HUES48 (cell line): ENCODE results near the gene ABHD13.

Source experiments
- H3K27ac ChIP-seq: one replicate; pipeline ENCODE4 v1.7.0; 2013; ENCODE audit warnings: low read depth, low read length, inconsistent platforms
- H3K27me3 ChIP-seq: 2 replicates; pipeline ENCODE4 v1.6.1; 2013; ENCODE audit warnings: mild to moderate bottlenecking, low read length; ENCODE audit not compliant: control insufficient read depth, insufficient read depth
- H3K36me3 ChIP-seq: 2 replicates; pipeline ENCODE4 v1.6.1; 2013; ENCODE audit warnings: low read length; ENCODE audit not compliant: control insufficient read depth, insufficient read depth
- H3K4me1 ChIP-seq: 2 replicates; pipeline ENCODE4 v1.6.1; 2013; ENCODE audit warnings: mild to moderate bottlenecking, low read length; ENCODE audit not compliant: control insufficient read depth, insufficient read depth
- H3K4me3 ChIP-seq: 2 replicates; pipeline ENCODE4 v1.5.1; 2013; ENCODE audit warnings: mild to moderate bottlenecking, low read depth, low read length
- H3K9ac ChIP-seq: 2 replicates; pipeline ENCODE4 v1.6.1; 2013; ENCODE audit warnings: mild to moderate bottlenecking, low read depth, low read length, moderate library complexity
- H3K9me3 ChIP-seq: 2 replicates; pipeline ENCODE4 v1.6.1; 2013; ENCODE audit warnings: low read length; ENCODE audit not compliant: control insufficient read depth, insufficient read depth

ABHD13 gene

DNA sequence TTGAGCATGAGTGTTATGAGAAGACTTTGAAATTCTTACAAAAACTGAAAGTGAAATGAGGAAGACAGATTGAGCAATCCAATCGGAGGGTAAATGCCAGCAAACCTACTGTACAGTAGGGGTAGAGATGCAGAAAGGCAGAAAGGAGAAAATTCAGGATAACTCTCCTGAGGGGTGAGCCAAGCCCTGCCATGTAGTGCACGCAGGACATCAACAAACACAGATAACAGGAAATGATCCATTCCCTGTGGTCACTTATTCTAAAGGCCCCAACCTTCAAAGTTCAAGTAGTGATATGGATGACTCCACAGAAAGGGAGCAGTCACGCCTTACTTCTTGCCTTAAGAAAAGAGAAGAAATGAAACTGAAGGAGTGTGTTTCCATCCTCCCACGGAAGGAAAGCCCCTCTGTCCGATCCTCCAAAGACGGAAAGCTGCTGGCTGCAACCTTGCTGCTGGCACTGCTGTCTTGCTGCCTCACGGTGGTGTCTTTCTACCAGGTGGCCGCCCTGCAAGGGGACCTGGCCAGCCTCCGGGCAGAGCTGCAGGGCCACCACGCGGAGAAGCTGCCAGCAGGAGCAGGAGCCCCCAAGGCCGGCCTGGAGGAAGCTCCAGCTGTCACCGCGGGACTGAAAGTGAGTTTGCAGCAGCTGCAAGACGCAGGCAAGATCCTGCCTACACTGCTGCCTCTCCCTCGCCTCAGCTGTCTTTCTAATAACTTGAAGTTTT is 51.6 kb downstream of the ABHD13 start, which contains the start of gene TNFSF13B:
Gene TNFSF13B, plus strand, starts transcription at position 118 of the 728 bp plus-strand sequence. Its CDS starts 178 bp downstream, at position 296.
- Histone ChIP-seq H3K9me3 (no peaks in the 10 kb centered on the region), H3K9ac (no peak within 1 kb of the TSS), H3K27ac (no peak within 1 kb of the TSS), H3K27me3 (no peaks in the 10 kb centered on the region), H3K4me1 (no peaks in the 10 kb centered on the region), H3K36me3 (no peaks in the 10 kb centered on the region), H3K4me3 (no peak within 1 kb of the TSS)

DNA sequence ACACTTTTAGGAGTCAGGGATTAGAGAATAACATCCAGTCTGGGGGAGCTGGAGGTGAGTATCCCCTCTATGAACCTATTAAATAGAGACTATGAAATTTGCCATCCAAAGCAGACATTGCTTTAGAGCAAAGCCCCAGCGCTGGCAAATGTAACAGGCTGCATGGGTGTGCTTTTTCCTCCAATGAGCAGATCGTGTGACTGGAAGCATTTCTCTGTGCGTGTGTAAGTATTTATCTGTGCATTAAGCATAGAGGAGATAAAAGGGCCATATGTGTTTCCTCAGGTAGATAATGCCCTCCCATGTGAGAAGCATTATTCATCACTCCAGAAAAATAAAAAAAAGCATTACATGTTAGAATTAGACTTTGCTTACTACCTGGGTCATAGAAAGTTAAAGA is 52.2 kb downstream of the ABHD13 start:
- H3K9me3 ChIP-seq: no peaks in the 10 kb centered on the region
- H3K4me3 ChIP-seq: no peak overlapping the region
- H3K27ac ChIP-seq: no peak overlapping the region
- no peaks in the 10 kb centered on the region for H3K27me3 ChIP-seq
- no peaks in the 10 kb centered on the region for H3K36me3 ChIP-seq
- no peaks in the 10 kb centered on the region for H3K4me1 ChIP-seq
- no peak overlapping the region for H3K9ac ChIP-seq

DNA sequence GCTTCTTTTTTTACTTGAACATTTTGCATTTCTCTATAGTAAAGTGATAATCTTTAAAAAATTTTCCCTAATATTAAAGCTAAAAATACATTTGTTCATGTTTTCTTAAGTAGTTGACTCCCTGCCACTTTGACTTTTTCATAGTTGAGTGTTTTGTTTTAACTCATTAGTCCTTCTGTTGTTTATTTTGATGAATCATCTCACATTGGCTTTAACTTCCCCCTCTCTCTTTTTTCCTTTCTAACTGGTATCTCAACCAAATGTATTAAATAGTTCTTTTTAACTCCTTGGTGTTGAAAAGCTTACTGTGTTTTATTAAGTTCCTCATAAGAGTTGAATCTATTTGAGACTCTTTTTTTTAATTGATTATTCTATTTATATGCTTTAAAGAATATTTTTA is 54.1 kb downstream of the ABHD13 start:
- Histone ChIP-seq H3K9ac (no peak overlapping the region), H3K27me3 (no peaks in the 10 kb centered on the region), H3K4me1 (no peaks in the 10 kb centered on the region), H3K36me3 (no peaks in the 10 kb centered on the region), H3K27ac (no peak overlapping the region), H3K4me3 (no peak overlapping the region), H3K9me3 (no peaks in the 10 kb centered on the region)

DNA sequence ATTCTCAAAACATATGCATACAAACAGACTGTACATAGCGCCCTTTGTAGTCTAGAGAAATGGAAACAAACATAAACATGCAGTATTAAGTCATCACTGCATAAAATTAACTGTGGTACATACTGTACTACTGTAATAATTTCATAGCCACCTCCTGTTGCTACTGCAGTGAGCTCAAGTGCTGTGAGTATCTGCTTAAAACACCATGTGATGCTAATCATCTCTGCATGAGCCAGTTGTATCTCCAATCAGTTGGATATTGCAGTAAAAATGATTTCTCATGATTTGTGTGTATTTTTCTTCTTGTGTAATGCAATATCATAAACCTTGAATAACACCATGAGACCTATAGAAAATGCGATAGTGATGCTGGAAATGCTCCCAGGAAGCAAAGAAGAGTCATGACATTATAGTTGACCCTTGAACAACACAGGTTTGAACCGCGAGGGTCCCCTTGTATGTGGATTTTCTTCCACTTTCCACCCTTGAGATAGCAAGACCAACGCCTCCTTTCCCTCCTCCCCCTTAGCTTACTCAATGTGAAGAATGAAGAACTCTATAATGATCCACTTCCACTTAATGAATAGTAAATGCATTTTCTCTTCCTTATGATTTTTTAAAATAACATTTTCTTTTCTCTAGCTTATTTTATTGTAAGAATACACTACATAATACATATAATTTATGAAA is 55.4 kb downstream of the ABHD13 start:
- Histone ChIP-seq H3K27me3 (no peaks in the 10 kb centered on the region), H3K9ac (no peak overlapping the region), H3K27ac (no peak overlapping the region), H3K4me3 (no peak overlapping the region), H3K36me3 (no peaks in the 10 kb centered on the region), H3K4me1 (no peaks in the 10 kb centered on the region), H3K9me3 (no peaks in the 10 kb centered on the region)

DNA sequence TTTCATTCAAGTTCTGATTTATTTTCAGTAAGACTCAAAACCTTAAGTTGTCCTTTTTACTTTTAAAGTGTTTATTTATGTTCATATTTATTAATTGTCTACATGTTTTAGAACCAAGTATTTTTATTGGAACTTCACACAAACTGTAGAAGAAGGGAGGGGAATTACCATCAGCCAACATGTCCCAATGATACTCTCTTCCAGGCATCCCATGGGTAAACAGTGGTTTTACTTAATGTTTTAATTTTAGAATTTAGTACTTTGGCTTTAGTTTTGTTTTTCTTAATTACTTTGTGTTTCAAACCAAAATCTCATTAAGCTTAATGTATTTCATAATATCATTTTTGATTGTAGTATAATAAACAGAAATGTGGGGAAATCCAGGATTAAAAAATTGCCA is 56.5 kb downstream of the ABHD13 start:
- H3K27me3 ChIP-seq: no peaks in the 10 kb centered on the region
- H3K36me3 ChIP-seq: no peaks in the 10 kb centered on the region
- no peak overlapping the region for H3K9ac ChIP-seq
- no peaks in the 10 kb centered on the region for H3K9me3 ChIP-seq
- H3K4me1 ChIP-seq: no peaks in the 10 kb centered on the region
- H3K27ac ChIP-seq: no peak overlapping the region
- no peak overlapping the region for H3K4me3 ChIP-seq

DNA sequence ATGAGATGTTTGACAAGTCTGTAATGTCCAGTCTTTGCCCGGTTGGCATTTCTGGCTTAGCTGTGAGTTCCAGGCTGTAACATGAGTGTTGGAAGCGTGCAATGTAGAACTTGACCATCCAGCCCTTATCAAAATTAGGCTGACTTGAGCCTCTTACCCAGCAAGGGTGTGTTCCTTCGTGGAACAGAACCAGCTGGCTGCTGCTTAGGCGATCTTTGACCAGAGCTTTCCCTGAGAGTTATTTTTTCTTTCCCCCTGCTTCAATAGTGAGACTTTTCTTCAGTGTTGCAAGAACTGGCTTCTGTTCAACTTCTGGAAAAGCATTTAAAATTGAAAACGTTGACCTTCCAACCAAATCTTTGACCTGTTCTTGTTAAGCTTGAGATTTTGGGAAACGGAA is 57.9 kb downstream of the ABHD13 start:
- Histone ChIP-seq H3K27me3 (no peaks in the 10 kb centered on the region), H3K4me3 (no peak overlapping the region), H3K9me3 (no peaks in the 10 kb centered on the region)

DNA sequence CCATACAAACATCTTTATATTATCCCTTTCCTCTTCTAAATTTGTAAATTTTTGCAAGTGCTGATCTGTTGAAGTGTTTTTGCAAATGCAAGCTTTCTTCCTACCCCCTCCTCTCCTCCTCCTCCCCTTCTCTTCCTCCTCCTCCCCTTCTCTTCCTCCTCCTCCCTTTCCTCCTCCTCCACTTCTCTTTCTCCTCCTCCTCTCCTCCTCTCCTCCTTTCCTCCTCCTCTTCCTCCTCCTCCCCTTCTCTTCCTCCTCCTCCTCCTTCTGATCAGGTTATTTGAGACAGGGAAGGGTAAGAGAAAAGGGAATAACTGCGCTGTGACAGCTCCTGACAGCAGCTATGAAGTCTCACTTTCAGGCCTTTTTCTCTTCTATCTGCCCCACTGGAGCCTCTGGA is 60.3 kb downstream of the ABHD13 start:
- Histone ChIP-seq H3K4me1 (no peaks in the 10 kb centered on the region; the same call in 1 of the 2 replicates), H3K27me3 (no peaks in the 10 kb centered on the region), H3K36me3 (no peaks in the 10 kb centered on the region), H3K9ac (no peak overlapping the region), H3K9me3 (no peaks in the 10 kb centered on the region), H3K27ac (no peak overlapping the region), H3K4me3 (no peak overlapping the region)

More for the DNA sequence above, 57.9 kb downstream of the ABHD13 start:
- no peaks in the 10 kb centered on the region for H3K36me3 ChIP-seq
- no peak overlapping the region for H3K9ac ChIP-seq
- H3K27ac ChIP-seq: no peak overlapping the region
- no peaks in the 10 kb centered on the region for H3K4me1 ChIP-seq

DNA sequence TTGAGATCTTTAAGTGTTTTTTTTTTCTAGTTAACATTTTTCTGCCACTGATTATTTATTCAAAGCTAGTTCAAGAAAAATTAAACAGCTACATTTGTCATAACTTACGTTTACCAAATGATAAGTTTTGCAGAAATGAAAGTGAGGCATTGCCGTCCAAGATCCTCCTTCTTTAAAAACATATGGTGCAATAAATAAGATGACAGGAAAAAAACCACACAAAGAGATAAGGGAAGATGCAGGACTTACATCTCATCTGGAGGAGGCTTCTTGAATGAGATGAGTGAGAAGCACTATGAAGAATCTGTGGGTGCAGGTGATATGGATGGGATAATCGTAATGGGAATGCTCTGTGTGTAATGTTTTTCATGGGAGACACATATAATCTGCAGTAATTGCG is 63.7 kb downstream of the ABHD13 start:
- Histone ChIP-seq H3K27ac (no peak overlapping the region), H3K9me3 (no peaks in the 10 kb centered on the region), H3K4me3 (no peak overlapping the region), H3K9ac (no peak overlapping the region), H3K27me3 (no peaks in the 10 kb centered on the region), H3K36me3 (no peaks in the 10 kb centered on the region), H3K4me1 (no peaks in the 10 kb centered on the region; the same call in 1 of the 2 replicates)

DNA sequence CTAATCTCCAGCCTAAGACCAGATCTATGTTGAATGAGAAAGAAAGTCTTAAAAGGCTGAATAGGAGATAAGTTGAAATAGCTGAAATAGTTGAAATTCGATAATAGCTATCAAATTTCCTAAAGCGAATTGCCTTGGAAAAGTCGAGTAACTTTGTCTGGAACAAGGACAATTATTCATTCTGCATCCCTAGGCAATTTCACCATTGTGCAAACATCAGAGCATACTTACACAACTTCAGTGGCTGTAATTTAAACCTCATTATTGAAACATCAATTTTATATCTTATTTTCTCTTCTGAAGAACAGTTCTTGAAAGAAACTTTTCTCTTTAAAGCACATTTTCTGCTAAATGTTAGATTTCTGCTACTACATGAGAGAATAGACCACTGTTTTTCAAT is 64.9 kb downstream of the ABHD13 start:
- Histone ChIP-seq H3K9ac (no peak overlapping the region), H3K27me3 (no peaks in the 10 kb centered on the region), H3K9me3 (no peaks in the 10 kb centered on the region), H3K4me3 (no peak overlapping the region), H3K27ac (no peak overlapping the region), H3K4me1 (no peaks in the 10 kb centered on the region; the same call in 1 of the 2 replicates), H3K36me3 (no peaks in the 10 kb centered on the region)
